HG03135 (cell line): ENCODE measurements around the gene MT1F.
"Not testable (repeated sequence)": the region's sequence is repeated elsewhere in the genome, so short reads cannot be mapped to it uniquely, and the experiment has no call there.

Source experiments
- ATAC-seq: cut with Tn5 transposase; IDR thresholded peaks from one replicate; pipeline ENCODE4 v1.9.1; 2021; ENCODE audit warnings: mild to moderate bottlenecking, moderate library complexity; ENCODE audit not compliant: unreplicated experiment

MT1F gene

DNA sequence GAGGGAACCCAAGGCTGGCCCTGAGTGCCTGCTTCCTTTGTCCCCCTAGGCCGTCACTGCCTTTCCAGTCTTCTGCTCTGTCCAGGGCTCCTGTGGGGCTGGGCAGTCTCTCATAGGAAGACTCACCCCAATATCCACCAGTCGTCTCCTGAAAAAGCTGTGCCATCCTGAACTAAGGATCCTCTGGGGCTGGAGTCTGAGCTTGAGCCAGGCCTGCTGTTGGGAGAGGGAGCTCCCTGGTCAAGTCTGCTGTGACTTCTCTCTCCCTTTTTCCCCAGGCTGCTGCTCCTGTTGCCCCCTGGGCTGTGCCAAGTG lies 12.8 kb downstream of the MT1F start:
- ATAC-seq: no peak

GRCh38 chr16:56671691-56672090 lies 13.9 kb downstream of the MT1F start:
- not testable (repeated sequence) for ATAC-seq

- not testable (repeated sequence) for ATAC-seq
These were observed 14.4 kb downstream of the MT1F start for GRCh38 chr16:56672171-56672570.

GRCh38 chr16:56672761-56673536 lies 15.2 kb downstream of the MT1F start:
- no peak for ATAC-seq

GRCh38 chr16:56673921-56674320 lies 16.2 kb downstream of the MT1F start:
- ATAC-seq: no peak

DNA sequence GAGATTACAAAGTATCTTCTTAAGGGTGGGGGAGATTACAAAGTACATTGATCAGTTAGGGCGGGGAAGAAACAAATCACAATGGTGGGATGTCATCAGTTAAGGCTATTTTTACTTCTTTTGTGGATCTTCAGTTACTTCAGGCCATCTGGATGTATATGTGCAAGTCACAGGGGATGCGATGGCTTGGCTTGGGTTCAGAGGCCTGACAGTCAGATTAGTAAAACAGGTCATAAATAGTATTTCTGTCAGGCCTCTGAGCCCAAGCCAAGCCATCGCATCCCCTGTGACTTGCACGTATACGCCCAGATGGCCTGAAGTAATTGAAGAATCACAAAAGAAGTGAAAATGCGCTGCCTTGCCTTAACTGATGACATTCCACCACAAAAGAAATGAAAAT lies 16.8 kb downstream of the MT1F start:
- not testable (repeated sequence) for ATAC-seq

GRCh38 chr16:56675685-56676210 lies 18.0 kb downstream of the MT1F start:
- ATAC-seq: no peak

DNA sequence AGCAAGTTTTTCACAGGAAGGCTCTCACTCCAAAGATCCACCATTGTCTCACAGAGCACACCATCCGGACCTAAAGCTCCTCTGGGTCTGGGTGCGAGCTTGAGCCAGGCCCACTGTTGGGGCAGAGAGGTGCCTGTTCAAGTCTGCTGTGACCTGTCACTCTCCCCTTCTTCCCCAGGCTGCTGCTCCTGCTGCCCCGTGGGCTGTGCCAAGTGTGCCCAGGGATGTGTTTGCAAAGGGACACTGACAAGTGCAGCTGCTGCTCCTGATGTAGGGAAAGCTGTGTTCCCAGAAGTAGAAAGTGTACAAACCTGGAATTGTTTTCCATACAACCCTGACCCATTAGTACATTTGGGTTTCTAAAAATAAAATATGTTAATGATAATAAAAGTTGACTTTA lies 19.7 kb downstream of the MT1F start:
- no peak for ATAC-seq

DNA sequence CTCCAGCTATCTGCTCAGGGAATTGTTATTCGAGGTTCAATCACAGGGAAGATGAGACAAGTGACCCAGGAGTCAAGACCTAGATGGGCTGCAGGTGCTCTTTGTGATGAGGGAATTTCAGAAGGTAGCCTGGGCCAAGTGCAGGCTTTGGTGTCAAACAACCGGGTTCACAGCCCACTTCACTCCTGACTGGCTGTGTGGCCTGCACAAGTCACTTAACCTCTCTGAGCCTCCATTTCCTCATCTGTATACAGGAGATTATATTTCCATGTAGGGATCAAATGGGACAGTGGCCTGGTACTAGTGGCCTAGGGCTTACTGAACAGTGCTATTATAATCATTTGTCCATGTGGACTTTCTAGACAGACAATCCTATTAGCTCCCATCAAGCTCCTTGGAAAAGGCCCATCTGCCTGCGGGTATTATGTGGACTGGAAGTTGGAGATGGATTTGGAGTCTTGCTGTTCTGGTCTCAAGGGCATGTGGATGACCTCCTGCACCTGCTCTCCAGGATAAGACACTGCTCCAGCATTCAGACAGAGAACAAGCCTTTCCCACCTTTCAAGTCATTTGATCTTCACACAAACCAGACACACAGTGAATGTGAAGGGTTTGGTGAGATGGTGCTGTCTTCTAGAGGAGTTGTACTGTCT lies 21.4 kb downstream of the MT1F start:
- no peak for ATAC-seq

DNA sequence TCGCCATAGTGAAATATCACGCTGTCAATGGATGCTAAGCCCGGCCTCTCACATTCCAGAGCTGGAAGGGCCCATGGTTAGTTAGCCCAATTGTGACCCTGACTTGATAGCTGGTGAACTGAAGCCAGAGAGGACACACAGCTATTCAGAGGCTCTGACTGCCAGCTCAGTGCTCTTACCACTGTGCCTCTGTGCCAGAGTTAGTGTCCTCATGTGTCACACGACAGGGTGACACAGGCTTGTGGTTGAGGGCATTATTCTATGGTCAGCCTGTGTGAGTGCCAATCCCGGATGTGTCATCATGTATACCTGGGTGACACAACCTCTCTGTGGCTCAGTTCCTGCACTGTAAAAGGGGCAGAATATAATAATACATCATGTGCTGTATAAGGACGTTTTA lies 22.1 kb downstream of the MT1F start:
- no peak for ATAC-seq

GRCh38 chr16:56681939-56682702 lies 24.4 kb downstream of the MT1F start, which contains the start of gene MT1X:
MT1X (plus strand) TSS chr16:56682470; CDS start chr16:56682541, 71 bp downstream.
- ATAC-seq: peak; percentile 98

DNA sequence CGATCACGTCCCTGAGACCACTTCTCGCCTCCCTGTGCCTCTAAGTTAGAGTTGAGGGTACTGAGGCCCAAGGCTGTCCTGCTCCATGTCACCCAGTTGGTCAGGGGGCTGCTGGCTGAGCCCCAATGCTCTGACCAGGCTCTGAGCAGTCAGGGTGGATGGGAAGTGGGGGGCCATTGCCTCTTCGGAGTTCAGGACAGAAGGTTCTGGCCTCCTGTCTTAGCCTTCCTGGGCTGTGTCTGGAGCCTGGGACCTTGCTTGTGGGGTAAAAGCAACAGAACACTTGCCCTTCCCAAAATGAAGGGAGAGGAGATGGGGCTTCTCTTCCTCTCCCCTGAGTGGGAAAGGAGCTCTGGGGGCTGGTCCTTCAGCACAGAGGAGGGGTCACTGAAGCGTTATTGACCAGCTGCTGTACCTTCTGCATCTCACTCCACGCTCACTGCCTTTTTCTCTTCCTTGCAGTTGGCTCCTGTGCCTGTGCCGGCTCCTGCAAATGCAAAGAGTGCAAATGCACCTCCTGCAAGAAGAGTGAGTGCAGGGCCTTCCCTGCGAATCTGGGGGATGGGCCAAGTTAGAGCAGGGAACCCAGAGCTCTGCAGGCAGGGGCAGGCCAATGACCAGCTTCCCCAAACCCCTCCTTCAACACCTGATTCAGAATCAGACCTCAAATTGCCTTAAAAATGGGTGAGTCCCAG lies 25.1 kb downstream of the MT1F start:
- ATAC-seq: peak; percentile 12

DNA sequence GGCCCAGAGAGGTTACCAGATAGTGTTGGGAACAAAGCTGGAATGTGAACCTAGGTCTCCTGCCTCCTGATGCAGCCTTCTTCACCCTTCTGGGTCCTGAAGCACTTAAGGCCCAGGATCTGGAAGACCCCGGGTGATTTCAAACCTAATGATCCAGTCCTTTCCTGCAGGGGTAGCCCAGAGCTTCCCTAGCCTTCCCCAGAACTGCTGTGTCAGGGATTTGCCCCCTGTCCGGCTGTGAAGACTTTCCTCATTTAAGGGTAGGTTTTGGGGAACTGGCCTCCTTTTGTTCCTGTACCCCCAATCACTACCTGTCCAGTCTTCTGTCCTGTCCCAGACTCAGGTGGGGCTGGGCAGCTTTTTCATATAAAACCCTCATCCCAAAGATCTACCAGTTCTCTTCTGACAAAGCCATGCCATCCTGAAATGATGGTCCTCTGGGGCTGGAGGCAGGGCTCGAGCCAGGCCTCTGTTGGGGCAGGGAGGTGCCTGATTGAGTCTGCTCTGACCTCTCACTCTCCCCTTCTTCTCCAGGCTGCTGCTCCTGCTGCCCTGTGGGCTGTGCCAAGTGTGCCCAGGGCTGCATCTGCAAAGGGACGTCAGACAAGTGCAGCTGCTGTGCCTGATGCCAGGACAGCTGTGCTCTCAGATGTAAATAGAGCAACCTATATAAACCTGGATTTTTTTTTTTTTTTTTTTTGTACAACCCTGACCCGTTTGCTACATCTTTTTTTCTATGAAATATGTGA lies 25.8 kb downstream of the MT1F start:
- ATAC-seq: no peak

GRCh38 chr16:56684256-56684925 lies 26.6 kb downstream of the MT1F start:
- no peak for ATAC-seq

GRCh38 chr16:56684926-56685590 lies 27.3 kb downstream of the MT1F start:
- ATAC-seq: no peak

DNA sequence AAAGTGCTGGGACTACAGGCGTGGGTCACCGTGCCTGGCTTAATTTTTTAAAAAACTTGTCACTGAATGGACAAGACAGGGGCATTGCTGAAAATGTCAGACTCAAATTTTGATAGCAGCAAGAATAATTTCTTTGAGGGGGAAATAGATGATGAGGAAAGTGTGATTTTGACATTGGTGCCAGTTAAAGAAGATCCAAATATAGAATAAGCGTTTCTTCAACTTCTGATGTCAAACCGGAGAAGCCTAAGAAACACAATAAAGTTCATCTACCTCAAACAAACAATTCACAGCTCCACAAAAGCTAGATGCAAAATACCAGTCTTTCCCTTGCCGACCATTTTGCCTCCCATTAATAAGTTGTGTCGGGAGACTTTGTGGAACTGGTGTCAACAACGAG lies 29.0 kb downstream of the MT1F start:
- ATAC-seq: no peak

- no peak for ATAC-seq
These were observed 31.0 kb downstream of the MT1F start for GRCh38 chr16:56688762-56689161.

- no peak for ATAC-seq
These were observed 31.4 kb downstream of the MT1F start for GRCh38 chr16:56689171-56689570.

GRCh38 chr16:56690420-56691122 lies 32.8 kb downstream of the MT1F start:
- no peak for ATAC-seq
